Loucy (cell line): ENCODE results near the gene TSHZ2.

Source experiments
- CTCF ChIP-seq: fragments of 200-600 bp; sonication (generic); conservative IDR thresholded peaks from 2 replicates; pipeline ENCODE4 v1.5.1; 2014; ENCODE audit warnings: mild to moderate bottlenecking, antibody characterized with exemption, low read length
- EZH2phosphoT487 ChIP-seq: fragments of 200-600 bp; IDR thresholded peaks from 2 replicates; pipeline ENCODE4 v1.6.1; 2018; ENCODE audit warnings: antibody characterized with exemption, mild to moderate bottlenecking, moderate library complexity, borderline replicate concordance

GRCh38 chr20:53048387-53048786 lies 76.2 kb downstream of the TSHZ2 start:
- TF ChIP-seq CTCF, result no peak
- TF ChIP-seq EZH2phosphoT487, result no peak
